Gastroesophageal sphincter (tissue), 4 donors: ENCODE measurements around the gene NDUFB7. TPM values are rescaled to one million over a fixed set of nuclear protein-coding genes. Genes with fewer than 3 reads are reported as not detected.

Experiments used
- ATAC-seq: fragments of 150-250 bp; one replicate; pipeline ENCODE4 v1.9.1; 2016; ENCODE audit warnings: mild to moderate bottlenecking, moderate library complexity
- H3K27ac ChIP-seq, 4 donors: fragments of 200-600 bp; sonication (generic) in 3 of 4; 1 replicate in 3 of 4; 2 replicates in 1 of 4; pipeline ENCODE4 v1.5.1; 2016 to 2019
- H3K27me3 ChIP-seq: fragments of 200-600 bp; sonication (generic); one replicate; pipeline ENCODE4 v1.5.1; 2019
- H3K36me3 ChIP-seq, 2 donors: fragments of 200-600 bp; sonication (generic); one replicate each; pipeline ENCODE4 v1.5.1; 2019; ENCODE audit warnings: control low read depth in 1 of 2
- H3K4me1 ChIP-seq, 3 donors: fragments of 200-600 bp; sonication (generic); 1 replicate in 2 of 3; 2 replicates in 1 of 3; pipeline ENCODE4 v1.5.1; 2016 to 2019; ENCODE audit warnings: control low read depth in 2 of 3
- H3K4me3 ChIP-seq, 2 donors: fragments of 200-600 bp; sonication (generic); one replicate each; pipeline ENCODE4 v1.5.1; 2019; ENCODE audit warnings: mild to moderate bottlenecking in 1 of 2, moderate library complexity in 1 of 2
- H3K9me3 ChIP-seq, 3 donors: fragments of 200-600 bp; sonication (generic); one replicate each; pipeline ENCODE4 v1.5.1; 2017 to 2019; ENCODE audit warnings: control low read depth in 2 of 3
- EP300 ChIP-seq: sonication (generic); formaldehyde crosslinking; IDR thresholded peaks from one replicate; pipeline ENCODE4 v1.6.1; 2017; ENCODE audit warnings: antibody characterized with exemption, mild to moderate bottlenecking
- POLR2A ChIP-seq, 2 donors: fragments of 450-650 bp; IDR thresholded peaks; one replicate each; pipeline ENCODE4 v1.6.1; 2017; ENCODE audit warnings: antibody characterized with exemption in 2 of 2, mild to moderate bottlenecking in 2 of 2, moderate library complexity in 1 of 2
- POLR2AphosphoS5 ChIP-seq: sonication (generic); formaldehyde crosslinking; IDR thresholded peaks from one replicate; pipeline ENCODE4 v1.6.1; 2017; ENCODE audit warnings: antibody characterized with exemption
- WGBS, 2 donors: methylation state at CpG; one replicate each; pipeline ENCODE4 v1.1.5; 2018; ENCODE audit warnings: low coverage in 1 of 2; 5-methylcytosine and 5-hydroxymethylcytosine counted together
- total RNA-seq, 4 donors: library from RNA; depleted of rRNA; stranded (reverse); fragments of >200 nt; gene quantifications; one replicate each; pipeline ENCODE4 v1.1.0, GENCODE V29; 2016
- TF ChIP-seq, protein P1 (sequence below), 4 experiments: fragments of 200-600 bp in 2 of 4; fragments of 450-650 bp in 2 of 4; sonication (generic) in 1 of 4; IDR thresholded peaks; one replicate each; pipeline ENCODE4 v1.5.1; 2017 to 2019; ENCODE audit warnings: antibody characterized with exemption in 4 of 4, mild to moderate bottlenecking in 2 of 4, moderate library complexity in 2 of 4

NDUFB7 gene
- total RNA-seq, 4 donors from 2014 or later: 251 to 393 (median 330) TPM

DNA sequence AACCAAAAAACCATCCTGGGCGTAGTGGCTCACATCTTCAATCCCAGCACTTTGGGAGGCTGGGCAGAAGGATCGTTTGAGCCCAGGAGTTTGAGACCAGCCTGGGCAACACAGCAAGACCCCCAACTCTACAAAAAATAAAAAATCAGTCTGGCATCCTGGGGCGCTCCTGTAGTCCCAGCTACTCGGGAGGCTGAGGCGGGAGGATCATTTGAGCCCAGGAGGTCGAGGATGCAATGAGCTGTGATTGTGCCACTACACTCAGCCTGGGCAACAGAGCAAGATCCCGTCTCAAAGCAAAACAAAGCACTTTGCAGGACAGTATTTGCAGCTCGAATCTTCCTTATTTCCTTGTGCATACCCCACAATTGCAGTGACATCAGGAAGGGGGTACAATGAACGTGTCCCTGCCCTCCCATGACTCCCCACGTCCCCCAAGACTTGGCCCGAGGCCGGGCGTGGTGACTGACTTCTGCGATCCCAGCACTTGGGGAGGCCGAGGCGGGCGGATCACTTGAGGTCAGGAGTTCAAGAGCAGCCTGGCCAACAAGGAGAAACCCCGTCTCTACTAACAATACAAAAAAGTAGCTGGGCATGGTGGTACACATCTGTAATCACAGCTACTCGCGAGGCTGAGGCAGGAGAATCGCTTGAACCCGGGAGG is 870 bp downstream of the NDUFB7 start:
- TF ChIP-seq EP300: no peak
- TF ChIP-seq, protein P1, sequence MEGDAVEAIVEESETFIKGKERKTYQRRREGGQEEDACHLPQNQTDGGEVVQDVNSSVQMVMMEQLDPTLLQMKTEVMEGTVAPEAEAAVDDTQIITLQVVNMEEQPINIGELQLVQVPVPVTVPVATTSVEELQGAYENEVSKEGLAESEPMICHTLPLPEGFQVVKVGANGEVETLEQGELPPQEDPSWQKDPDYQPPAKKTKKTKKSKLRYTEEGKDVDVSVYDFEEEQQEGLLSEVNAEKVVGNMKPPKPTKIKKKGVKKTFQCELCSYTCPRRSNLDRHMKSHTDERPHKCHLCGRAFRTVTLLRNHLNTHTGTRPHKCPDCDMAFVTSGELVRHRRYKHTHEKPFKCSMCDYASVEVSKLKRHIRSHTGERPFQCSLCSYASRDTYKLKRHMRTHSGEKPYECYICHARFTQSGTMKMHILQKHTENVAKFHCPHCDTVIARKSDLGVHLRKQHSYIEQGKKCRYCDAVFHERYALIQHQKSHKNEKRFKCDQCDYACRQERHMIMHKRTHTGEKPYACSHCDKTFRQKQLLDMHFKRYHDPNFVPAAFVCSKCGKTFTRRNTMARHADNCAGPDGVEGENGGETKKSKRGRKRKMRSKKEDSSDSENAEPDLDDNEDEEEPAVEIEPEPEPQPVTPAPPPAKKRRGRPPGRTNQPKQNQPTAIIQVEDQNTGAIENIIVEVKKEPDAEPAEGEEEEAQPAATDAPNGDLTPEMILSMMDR (IDR thresholded peaks at IDR 0.05): no peak
- TF ChIP-seq POLR2AphosphoS5: no peak
- no peak for TF ChIP-seq POLR2A (IDR thresholded peaks at IDR 0.05)
- Histone ChIP-seq H3K4me3 (peak overlapping the region; percentile 97 to 98), H3K4me1 (peaks cover 0 to 60% (median 17%) of the 10 kb centered on the region in 3 donors), H3K27ac (peak overlapping the region in 2 of 4 donors; percentile 82 to 84), H3K27me3 (no peaks in the 10 kb centered on the region), H3K9me3 (no peaks in the 10 kb centered on the region), H3K36me3 (peaks cover 0 to 34% of the 10 kb centered on the region in 2 donors)
- WGBS, 2 donors: 32 to 67% methylated on average over 1 to 11 of the region's 22 CpGs
- no peak for ATAC-seq

DNA sequence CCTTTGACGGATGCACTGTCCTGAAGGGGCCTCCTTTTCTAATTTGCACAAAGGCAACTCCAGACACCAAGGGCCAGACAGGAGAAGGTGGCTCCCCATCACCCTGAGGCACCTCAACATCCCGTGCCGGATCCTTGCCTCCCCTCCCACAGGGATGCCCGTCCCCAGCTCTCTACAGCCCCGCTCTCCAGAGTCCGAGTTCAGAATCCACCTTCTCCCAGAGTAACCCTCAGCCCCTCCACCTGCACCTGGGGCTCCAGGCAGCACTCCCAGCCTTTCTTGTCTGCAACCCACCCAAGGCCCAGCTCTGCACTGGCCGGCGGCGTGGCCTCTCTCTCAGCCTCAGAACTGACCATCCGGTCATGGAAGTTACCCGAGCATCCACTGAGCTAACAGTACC is 4.8 kb downstream of the NDUFB7 start:
- Histone ChIP-seq H3K27ac (no peak overlapping the region), H3K4me3 (no peak overlapping the region), H3K4me1 (peaks cover 0 to 50% (median 17%) of the 10 kb centered on the region in 3 donors), H3K27me3 (no peaks in the 10 kb centered on the region), H3K36me3 (peaks cover 0 to 60% of the 10 kb centered on the region in 2 donors), H3K9me3 (no peaks in the 10 kb centered on the region)
- no peak for ATAC-seq
- TF ChIP-seq POLR2AphosphoS5 (no peak), EP300 (no peak), POLR2A (IDR thresholded peaks at IDR 0.05) (no peak)
- TF ChIP-seq, protein P1 (IDR thresholded peaks at IDR 0.05): no peak
- 20 to 81% methylated on average over 1 to 4 of the region's 11 CpGs for WGBS, 2 donors

GRCh38 chr19:14566712-14567077 is 5.2 kb downstream of the NDUFB7 start:
- WGBS, 2 donors: no CpG with 5 or more reads among the region's 18 CpGs

DNA sequence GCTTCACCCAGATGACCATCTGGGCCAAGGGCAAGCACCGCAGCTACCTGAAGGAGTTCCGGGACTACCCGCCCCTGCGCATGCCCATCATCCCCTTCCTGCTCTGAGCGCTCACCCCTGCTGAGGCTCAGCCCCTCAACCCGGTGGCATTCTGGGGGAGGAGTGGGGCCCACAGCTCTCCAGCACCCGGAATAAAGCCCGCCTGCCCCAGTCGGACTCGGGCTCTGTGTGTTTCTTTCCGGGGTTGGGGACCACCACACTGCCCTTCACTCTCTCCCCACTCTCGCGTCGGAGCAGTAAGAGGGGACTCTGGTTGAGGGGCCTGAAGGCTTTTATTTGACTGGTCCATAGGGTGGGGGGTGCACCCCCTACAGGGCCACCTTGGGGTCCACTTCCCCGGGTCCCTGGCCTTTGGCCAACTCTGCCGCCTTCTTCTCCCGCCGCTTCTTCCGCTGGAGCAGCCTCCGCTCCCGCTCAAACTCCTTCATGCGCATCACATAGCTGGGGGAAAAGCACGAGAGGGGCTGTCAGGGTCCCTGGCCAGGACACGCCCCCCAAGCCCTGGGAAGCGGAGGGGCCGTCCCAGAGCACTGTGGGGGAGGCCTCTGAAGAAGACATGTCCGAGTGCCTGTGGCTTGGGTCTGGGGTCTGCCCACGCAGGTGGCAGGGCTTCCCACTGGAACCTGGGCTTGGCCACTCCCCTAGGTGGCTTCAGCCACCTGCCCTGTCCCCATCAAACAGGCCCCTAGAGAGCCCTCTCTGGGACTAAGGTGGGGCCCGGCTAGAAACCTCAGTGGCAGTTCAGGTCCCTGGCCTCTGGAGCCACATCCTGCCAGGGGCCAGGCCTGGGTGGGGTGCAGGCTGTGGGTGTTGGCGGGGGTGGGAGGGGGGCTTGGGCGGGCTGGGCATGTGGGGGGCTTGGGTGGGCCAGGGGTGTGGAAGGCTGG is 5.8 kb downstream of the NDUFB7 start:
- Histone ChIP-seq H3K4me3 (no peak overlapping the region), H3K4me1 (peaks cover 0 to 52% (median 15%) of the 10 kb centered on the region in 3 donors), H3K27me3 (no peaks in the 10 kb centered on the region), H3K36me3 (peaks cover 0 to 60% of the 10 kb centered on the region in 2 donors), H3K9me3 (no peaks in the 10 kb centered on the region), H3K27ac (no peak overlapping the region)
- no peak for ATAC-seq
- 77% methylated on average over 6 of the region's 31 CpGs; no CpG with 5 or more reads in 1 of the 2 donors for WGBS, 2 donors
- TF ChIP-seq POLR2AphosphoS5 (no peak), POLR2A (IDR thresholded peaks at IDR 0.05) (no peak), EP300 (no peak)
- TF ChIP-seq, protein P1 (IDR thresholded peaks at IDR 0.05): no peak

More at GRCh38 chr19:14566712-14567077, 5.2 kb downstream of the NDUFB7 start:
- ATAC-seq: no peak
- no peak for TF ChIP-seq POLR2AphosphoS5
- no peak for TF ChIP-seq POLR2A (IDR thresholded peaks at IDR 0.05)
- TF ChIP-seq, protein P1 (IDR thresholded peaks at IDR 0.05): no peak
- TF ChIP-seq EP300: no peak
- Histone ChIP-seq H3K36me3 (peaks cover 0 to 60% of the 10 kb centered on the region in 2 donors), H3K4me1 (peaks cover 0 to 52% (median 17%) of the 10 kb centered on the region in 3 donors), H3K4me3 (no peak overlapping the region), H3K27me3 (no peaks in the 10 kb centered on the region), H3K27ac (no peak overlapping the region), H3K9me3 (no peaks in the 10 kb centered on the region)
